PC-3 (cell line): Measurements from ENCODE around the gene POLR3GL.

Experiments
- CTCF ChIP-seq: fragments of 300-600 bp; sonication (generic); conservative IDR thresholded peaks from 2 replicates; pipeline ENCODE4 v1.5.1; 2017; ENCODE audit warnings: antibody characterized with exemption, low read depth, mild to moderate bottlenecking, low read length
- EZH2 ChIP-seq: fragments of 300-600 bp; sonication (generic); IDR thresholded peaks from one replicate; pipeline ENCODE4 v1.6.1; 2017; ENCODE audit warnings: antibody characterized with exemption, mild to moderate bottlenecking, low read length; ENCODE audit not compliant: unreplicated experiment

DNA sequence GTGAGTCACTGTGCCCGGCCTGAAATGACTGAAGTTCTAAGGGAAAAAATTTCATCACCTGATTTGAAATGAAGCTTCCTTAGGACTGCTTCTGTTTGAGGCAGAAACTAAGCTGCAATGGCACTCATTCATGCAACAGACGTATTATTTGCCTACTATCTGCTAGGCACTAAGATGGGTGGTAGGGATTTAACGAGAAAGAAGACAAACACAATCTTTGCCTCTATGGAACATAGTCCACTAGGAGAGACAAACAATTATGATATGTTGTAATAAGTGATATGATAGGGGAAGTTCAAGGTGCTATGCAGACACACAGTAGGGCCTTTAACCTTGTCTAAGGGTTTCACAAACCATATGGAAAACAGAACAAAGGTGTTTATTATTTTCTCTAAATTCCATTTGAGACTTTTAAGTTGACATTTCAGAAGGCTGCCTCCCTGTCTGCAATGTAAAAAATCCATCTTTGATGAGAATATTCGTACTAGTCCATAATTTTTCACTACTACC is 18.0 kb upstream of the POLR3GL start:
- TF ChIP-seq CTCF (no peak), EZH2 (no peak)
